Thyroid gland (tissue), 4 donors: ENCODE data around the gene GCLM.

Experiments used
- POLR2A ChIP-seq, 2 donors: fragments of 450-650 bp; IDR thresholded peaks; one replicate each; pipeline ENCODE4 v1.6.1; 2017; ENCODE audit warnings: antibody characterized with exemption in 2 of 2, mild to moderate bottlenecking in 2 of 2, moderate library complexity in 1 of 2
- TF ChIP-seq, protein P1 (sequence below), 6 experiments: fragments of 200-600 bp in 3 of 6; fragments of 450-650 bp in 3 of 6; sonication (generic) in 3 of 6; IDR thresholded peaks; one replicate each; pipeline ENCODE4 v1.5.1; 2016 to 2019; ENCODE audit warnings: antibody characterized with exemption in 6 of 6, mild to moderate bottlenecking in 2 of 6, inconsistent platforms in 1 of 6, moderate library complexity in 1 of 6

GRCh38 chr1:93851878-93852277, 57.4 kb downstream of the GCLM start:
- TF ChIP-seq, protein P1, sequence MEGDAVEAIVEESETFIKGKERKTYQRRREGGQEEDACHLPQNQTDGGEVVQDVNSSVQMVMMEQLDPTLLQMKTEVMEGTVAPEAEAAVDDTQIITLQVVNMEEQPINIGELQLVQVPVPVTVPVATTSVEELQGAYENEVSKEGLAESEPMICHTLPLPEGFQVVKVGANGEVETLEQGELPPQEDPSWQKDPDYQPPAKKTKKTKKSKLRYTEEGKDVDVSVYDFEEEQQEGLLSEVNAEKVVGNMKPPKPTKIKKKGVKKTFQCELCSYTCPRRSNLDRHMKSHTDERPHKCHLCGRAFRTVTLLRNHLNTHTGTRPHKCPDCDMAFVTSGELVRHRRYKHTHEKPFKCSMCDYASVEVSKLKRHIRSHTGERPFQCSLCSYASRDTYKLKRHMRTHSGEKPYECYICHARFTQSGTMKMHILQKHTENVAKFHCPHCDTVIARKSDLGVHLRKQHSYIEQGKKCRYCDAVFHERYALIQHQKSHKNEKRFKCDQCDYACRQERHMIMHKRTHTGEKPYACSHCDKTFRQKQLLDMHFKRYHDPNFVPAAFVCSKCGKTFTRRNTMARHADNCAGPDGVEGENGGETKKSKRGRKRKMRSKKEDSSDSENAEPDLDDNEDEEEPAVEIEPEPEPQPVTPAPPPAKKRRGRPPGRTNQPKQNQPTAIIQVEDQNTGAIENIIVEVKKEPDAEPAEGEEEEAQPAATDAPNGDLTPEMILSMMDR (IDR thresholded peaks at IDR 0.05), result no peak
- TF ChIP-seq POLR2A (IDR thresholded peaks at IDR 0.05), result no peak
